ENCODE data around the gene GGT5. TPM values are rescaled to one million over a fixed set of nuclear protein-coding genes. Genes with fewer than 3 reads are reported as not detected.
"Not testable (repeated sequence)": the region's sequence is repeated elsewhere in the genome, so short reads cannot be mapped to it uniquely, and the experiment has no call there.

Gene GGT5
- total RNA-seq, 1 experiment from 2014 or later: not detected

- DNase-seq (ENCODE audit: low read depth): peak; percentile 56
- in situ Hi-C loops (cut with HindIII; ENCODE audit: low pct_unique_long_range_greater_than_20kb, low sequenced_read_pairs): no loop called here
These were observed 55.4 kb downstream of the GGT5 start for GRCh38 chr22:24189249-24190158.

- DNase-seq (ENCODE audit: low read depth): no peak
- in situ Hi-C loops (cut with HindIII; ENCODE audit: low pct_unique_long_range_greater_than_20kb, low sequenced_read_pairs): no loop called here
These were observed 56.1 kb downstream of the GGT5 start for GRCh38 chr22:24188705-24189248.

- no peak for DNase-seq (ENCODE audit: low read depth)
- in situ Hi-C loops (cut with HindIII; ENCODE audit: low pct_unique_long_range_greater_than_20kb, low sequenced_read_pairs): no loop called here
These were observed 56.9 kb downstream of the GGT5 start for GRCh38 chr22:24187731-24188644.

GRCh38 chr22:24186892-24187670, 57.8 kb downstream of the GGT5 start:
- no peak for DNase-seq (ENCODE audit: low read depth)
- in situ Hi-C loops (cut with HindIII; ENCODE audit: low pct_unique_long_range_greater_than_20kb, low sequenced_read_pairs): no loop called here

GRCh38 chr22:24186352-24186740, 58.5 kb downstream of the GGT5 start:
- DNase-seq (ENCODE audit: low read depth): no peak
- in situ Hi-C loops (cut with HindIII; ENCODE audit: low pct_unique_long_range_greater_than_20kb, low sequenced_read_pairs): no loop called here

- in situ Hi-C loops (cut with HindIII; ENCODE audit: low pct_unique_long_range_greater_than_20kb, low sequenced_read_pairs): no loop called here
- DNase-seq (ENCODE audit: low read depth): no peak
These were observed 59.2 kb downstream of the GGT5 start for GRCh38 chr22:24185501-24186351.

- no peak for DNase-seq (ENCODE audit: low read depth)
- in situ Hi-C loops (cut with HindIII; ENCODE audit: low pct_unique_long_range_greater_than_20kb, low sequenced_read_pairs): no loop called here
These were observed 59.8 kb downstream of the GGT5 start for GRCh38 chr22:24185001-24185500.

GRCh38 chr22:24184057-24184798, 60.7 kb downstream of the GGT5 start:
- no peak for DNase-seq (ENCODE audit: low read depth)
- in situ Hi-C loops (cut with HindIII; ENCODE audit: low pct_unique_long_range_greater_than_20kb, low sequenced_read_pairs): no loop called here

GRCh38 chr22:24183321-24184031, 61.4 kb downstream of the GGT5 start:
- in situ Hi-C loops (cut with HindIII; ENCODE audit: low pct_unique_long_range_greater_than_20kb, low sequenced_read_pairs): no loop called here

GRCh38 chr22:24182900-24183246, 62.0 kb downstream of the GGT5 start:
- DNase-seq (ENCODE audit: low read depth); in situ Hi-C loops (cut with HindIII; ENCODE audit: low pct_unique_long_range_greater_than_20kb, low sequenced_read_pairs): not testable (repeated sequence)

More at GRCh38 chr22:24183321-24184031, 61.4 kb downstream of the GGT5 start:
- DNase-seq (ENCODE audit: low read depth): no peak

- in situ Hi-C loops (cut with HindIII; ENCODE audit: low pct_unique_long_range_greater_than_20kb, low sequenced_read_pairs): no loop called here
These were observed 62.6 kb downstream of the GGT5 start for GRCh38 chr22:24181996-24182899.

GRCh38 chr22:24181088-24181995, 63.5 kb downstream of the GGT5 start, which contains the start of gene SUSD2:
SUSD2 (plus strand) TSS chr22:24181487; CDS start chr22:24181520, 33 bp downstream.
- in situ Hi-C loops (cut with HindIII; ENCODE audit: low pct_unique_long_range_greater_than_20kb, low sequenced_read_pairs): no loop called here
- no peak for DNase-seq (ENCODE audit: low read depth)

More at GRCh38 chr22:24181996-24182899, 62.6 kb downstream of the GGT5 start:
- DNase-seq (ENCODE audit: low read depth): no peak

GRCh38 chr22:24180316-24181087, 64.4 kb downstream of the GGT5 start:
- no peak for DNase-seq (ENCODE audit: low read depth)
- in situ Hi-C loops (cut with HindIII; ENCODE audit: low pct_unique_long_range_greater_than_20kb, low sequenced_read_pairs): no loop called here
